C4-2B (cell line): ENCODE measurements around the gene KCNJ14.

Experiments used
- H3K27ac ChIP-seq: fragments of 450-650 bp; 2 replicates; pipeline ENCODE4 v1.5.1; 2017
- CTCF ChIP-seq: fragments of 450-650 bp; conservative IDR thresholded peaks from 2 replicates; pipeline ENCODE4 v1.5.1; 2017; ENCODE audit warnings: mild to moderate bottlenecking
- ZFX ChIP-seq: fragments of 450-650 bp; IDR thresholded peaks from 2 replicates; pipeline ENCODE4 v1.6.1; 2017

Gene KCNJ14

GRCh38 chr19:48497728-48498594, 42.6 kb downstream of the KCNJ14 start:
- TF ChIP-seq CTCF (no peak), ZFX (no peak)
- no peak overlapping the region for H3K27ac ChIP-seq

GRCh38 chr19:48498595-48499311, 43.4 kb downstream of the KCNJ14 start:
- no peak overlapping the region for H3K27ac ChIP-seq

GRCh38 chr19:48499316-48500090, 44.1 kb downstream of the KCNJ14 start:
- no peak for TF ChIP-seq CTCF
- H3K27ac ChIP-seq, result no peak overlapping the region

More at GRCh38 chr19:48498595-48499311, 43.4 kb downstream of the KCNJ14 start:
- TF ChIP-seq ZFX (no peak), CTCF (no peak)

GRCh38 chr19:48500830-48501493, 45.6 kb downstream of the KCNJ14 start:
- TF ChIP-seq ZFX (no peak), CTCF (no peak)
- peak overlapping the region; percentile 81 for H3K27ac ChIP-seq

GRCh38 chr19:48501494-48502349, 46.3 kb downstream of the KCNJ14 start:
- TF ChIP-seq ZFX (no peak), CTCF (no peak)
- peak overlapping the region; percentile 81 for H3K27ac ChIP-seq

- no peak for TF ChIP-seq ZFX
- no peak for TF ChIP-seq CTCF
- H3K27ac ChIP-seq, result peak overlapping the region; percentile 33
Observed at GRCh38 chr19:48502350-48503018, 47.1 kb downstream of the KCNJ14 start.
